HCT116 (cell line): ENCODE measurements around the gene OSBP2.

ENCODE experiments used
- ATF3 ChIP-seq: IDR thresholded peaks from 2 replicates; pipeline ENCODE4 v1.6.1; 2012
- CTCF ChIP-seq, 3 experiments: fragments of 200-600 bp in 1 of 3; sonication (generic) in 1 of 3; IDR thresholded peaks in 2 of 3; conservative IDR thresholded peaks in 1 of 3; 2 replicates each; pipeline ENCODE4 v1.5.1; 2012 to 2017; ENCODE audit warnings: low read depth in 2 of 3, low read length in 2 of 3, antibody characterized with exemption in 1 of 3, borderline replicate concordance in 1 of 3, control low read depth in 1 of 3, mild to moderate bottlenecking in 1 of 3, mixed read lengths in 1 of 3, mixed run types in 1 of 3, moderate library complexity in 1 of 3; ENCODE audit not compliant: insufficient read depth in 1 of 3
- EGR1 ChIP-seq: IDR thresholded peaks from 2 replicates; pipeline ENCODE4 v1.6.1; 2012; ENCODE audit warnings: low read depth
- EZH2 ChIP-seq: fragments of 200-600 bp; sonication (generic); IDR thresholded peaks from 2 replicates; pipeline ENCODE4 v1.6.1; 2017; ENCODE audit warnings: antibody characterized with exemption, mixed run types
- EZH2phosphoT487 ChIP-seq: fragments of 200-600 bp; IDR thresholded peaks from 2 replicates; pipeline ENCODE4 v1.6.1; 2018; ENCODE audit warnings: antibody characterized with exemption, borderline replicate concordance
- FOSL1 ChIP-seq: IDR thresholded peaks from 2 replicates; pipeline ENCODE4 v1.6.1; 2012; ENCODE audit warnings: low read depth
- MAX ChIP-seq: IDR thresholded peaks from 2 replicates; pipeline ENCODE4 v1.6.1; 2012
- POLR2A ChIP-seq: IDR thresholded peaks from 2 replicates; pipeline ENCODE4 v1.7.0; 2011; ENCODE audit warnings: borderline replicate concordance; ENCODE audit not compliant: insufficient read depth, insufficient read length; ENCODE audit errors: extremely low read depth
- SP1 ChIP-seq: IDR thresholded peaks from 2 replicates; pipeline ENCODE4 v1.6.1; 2012; ENCODE audit warnings: low read depth
- ZNF274 ChIP-seq: fragments of 200-500 bp; sonication (Bioruptor generic); IDR thresholded peaks from 2 replicates; pipeline ENCODE4 v1.6.1; 2014; ENCODE audit warnings: mild to moderate bottlenecking, low read depth, low read length, inconsistent platforms

GRCh38 chr22:30802202-30803166 is 107.8 kb downstream of the OSBP2 start:
- TF ChIP-seq POLR2A (no peak), ZNF274 (no peak), CTCF (IDR thresholded peaks at IDR 0.05 in 2 of 3, conservative IDR thresholded peaks at IDR 0.05 in 1 of 3; ENCODE audit: borderline replicate concordance in 1 of 3, insufficient read depth in 1 of 3, low read depth in 2 of 3, low read length in 2 of 3) (peak in 1 of 3 experiments; percentile 31; a peak in 3 of 6 replicates), SP1 (no peak), EGR1 (no peak), EZH2phosphoT487 (no peak), EZH2 (no peak), MAX (peak; percentile 77), FOSL1 (no peak), ATF3 (no peak)
